Effector memory CD4-positive, alpha-beta T cell (primary cell): Measurements from ENCODE around the gene TFCP2.

Source experiments
- DNase-seq, 3 donors: peaks; one replicate each; pipeline ENCODE4 v3.0.0-alpha.2; 2020
- H3K27ac ChIP-seq: 2 replicates; pipeline ENCODE4 v1.7.0; 2013; ENCODE audit warnings: mild to moderate bottlenecking, low read length, moderate library complexity; ENCODE audit not compliant: insufficient read depth, poor library complexity, severe bottlenecking
- H3K27me3 ChIP-seq: replicated peaks from 2 replicates; pipeline ENCODE4 v1.7.0; 2013; ENCODE audit warnings: mild to moderate bottlenecking, low read length; ENCODE audit not compliant: insufficient read depth, control insufficient read depth, poor library complexity, severe bottlenecking
- H3K36me3 ChIP-seq: 2 replicates; pipeline ENCODE4 v1.7.0; 2013; ENCODE audit warnings: mild to moderate bottlenecking, low read length, moderate library complexity; ENCODE audit not compliant: control insufficient read depth, insufficient read depth
- H3K4me1 ChIP-seq: 2 replicates; pipeline ENCODE4 v1.7.0; 2013; ENCODE audit warnings: low read length, mild to moderate bottlenecking; ENCODE audit not compliant: control insufficient read depth, insufficient read depth, poor library complexity, severe bottlenecking
- H3K4me3 ChIP-seq: 2 replicates; pipeline ENCODE4 v1.7.0; 2013; ENCODE audit warnings: low read length, low read depth, mild to moderate bottlenecking; ENCODE audit not compliant: insufficient read depth, poor library complexity, severe bottlenecking
- H3K9me3 ChIP-seq: 2 replicates; pipeline ENCODE4 v1.7.0; 2013; ENCODE audit warnings: mild to moderate bottlenecking, low read length, moderate library complexity; ENCODE audit not compliant: control insufficient read depth

The TFCP2 gene

DNA sequence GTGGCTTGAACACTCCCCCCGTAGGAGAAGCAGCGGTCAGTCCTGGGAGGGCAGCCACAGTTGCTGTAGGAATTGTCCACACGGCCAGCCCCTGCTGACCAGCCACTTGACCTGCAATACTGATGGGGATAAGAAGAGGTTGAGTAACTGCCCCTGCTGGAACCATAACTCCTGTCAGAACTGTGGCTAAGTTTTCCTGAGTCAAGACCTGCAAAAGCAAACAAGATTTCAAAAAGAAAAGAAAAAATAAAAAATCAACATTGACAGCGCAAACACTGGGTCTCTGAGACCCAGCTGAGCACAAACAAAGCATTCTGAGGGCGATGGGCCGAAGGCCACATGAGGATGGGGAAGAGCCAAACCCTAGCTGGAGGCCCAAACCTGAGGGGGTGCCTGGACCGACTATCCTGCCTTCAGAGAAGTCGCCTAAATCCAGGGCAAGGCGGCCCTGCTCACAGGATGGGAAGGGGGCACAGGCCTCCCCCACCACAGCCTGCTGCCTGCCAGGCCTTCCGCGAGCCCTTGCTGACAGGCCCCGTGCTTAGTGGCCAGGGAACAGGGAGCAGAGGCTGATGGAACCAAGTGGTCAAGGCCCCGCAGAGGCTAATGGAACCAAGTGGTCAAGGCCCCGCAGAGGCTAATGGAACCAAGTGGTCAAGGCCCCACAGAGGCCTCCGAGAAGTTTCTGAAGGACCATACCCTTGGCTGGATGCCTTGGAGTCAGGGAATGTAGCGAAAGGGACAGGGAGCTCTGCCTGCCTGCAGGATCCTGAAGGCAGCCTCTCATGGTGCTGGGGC is 25.8 kb upstream of the TFCP2 start:
- H3K27ac ChIP-seq, result no peak overlapping the region
- no peak for DNase-seq
- H3K4me3 ChIP-seq, result no peak overlapping the region
- H3K27me3 ChIP-seq, result no peaks in the 10 kb centered on the region
- peaks cover 10% of the 10 kb centered on the region for H3K36me3 ChIP-seq
- no peaks in the 10 kb centered on the region for H3K9me3 ChIP-seq
- H3K4me1 ChIP-seq, result peaks cover 11% of the 10 kb centered on the region

DNA sequence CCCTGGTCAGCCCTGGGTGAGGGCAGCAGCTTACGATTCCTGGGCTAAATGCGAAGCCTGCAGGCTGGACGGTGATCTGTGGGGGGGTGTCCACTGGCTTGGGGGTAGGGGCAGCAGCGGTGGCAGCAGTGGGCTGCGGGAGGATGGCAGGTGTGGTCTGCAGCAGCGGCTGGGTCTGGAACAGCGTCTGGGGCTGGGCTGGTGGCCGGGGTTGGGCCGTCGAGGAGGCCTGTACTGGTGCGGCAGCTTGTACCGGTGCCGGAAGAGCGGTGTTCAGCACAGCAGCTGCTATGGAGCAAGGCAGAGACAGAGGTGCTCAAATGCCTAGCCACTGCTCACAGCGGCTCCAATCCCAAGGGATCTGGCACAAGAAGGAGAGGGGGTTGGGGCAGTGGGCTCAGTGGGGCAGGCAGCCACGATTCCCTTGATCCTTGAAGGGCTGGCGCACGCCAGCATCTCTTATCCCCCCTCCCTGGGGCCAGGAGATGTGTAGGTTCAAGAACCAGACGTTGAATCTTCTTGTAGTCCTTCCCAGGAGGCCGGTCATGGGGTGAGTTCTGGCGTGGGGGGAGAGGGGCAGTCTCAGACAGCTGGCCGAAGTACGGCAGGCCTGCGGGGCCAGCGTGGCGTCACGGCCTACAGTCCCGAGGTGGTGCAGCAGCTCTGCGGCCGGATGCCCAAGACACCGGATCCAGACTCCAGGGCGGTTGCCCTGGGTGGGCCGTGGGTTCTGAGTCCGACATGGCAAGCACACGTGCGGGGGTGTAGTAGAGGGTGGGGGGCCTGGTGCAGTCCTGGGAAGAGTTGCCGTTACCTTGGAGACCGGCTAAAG is 25.0 kb upstream of the TFCP2 start:
- Histone ChIP-seq H3K27ac (no peak overlapping the region), H3K36me3 (peaks cover 10% of the 10 kb centered on the region), H3K27me3 (no peaks in the 10 kb centered on the region), H3K4me3 (no peak overlapping the region), H3K4me1 (peaks cover 4% of the 10 kb centered on the region), H3K9me3 (no peaks in the 10 kb centered on the region)
- no peak for DNase-seq

DNA sequence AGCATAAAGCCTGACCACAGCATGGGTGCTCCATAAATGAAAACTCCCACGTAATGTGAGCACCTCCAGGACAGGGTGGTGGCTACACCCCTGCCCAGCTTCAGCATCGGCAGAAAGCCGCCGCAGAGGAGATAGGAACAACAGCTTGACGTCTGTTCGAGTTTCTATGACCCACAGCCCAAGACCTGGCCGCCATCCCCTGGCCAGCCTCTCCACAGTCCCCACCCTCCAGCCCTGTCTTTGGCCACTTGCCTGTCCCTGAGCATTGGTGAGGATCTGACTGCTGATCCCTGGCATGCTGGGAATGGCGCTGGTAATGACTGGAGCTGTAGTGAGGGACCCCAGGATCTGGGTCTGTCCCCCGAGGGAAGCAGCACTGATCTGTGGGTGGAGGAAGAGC is 23.6 kb upstream of the TFCP2 start:
- Histone ChIP-seq H3K4me3 (no peak overlapping the region), H3K27me3 (no peaks in the 10 kb centered on the region)

DNA sequence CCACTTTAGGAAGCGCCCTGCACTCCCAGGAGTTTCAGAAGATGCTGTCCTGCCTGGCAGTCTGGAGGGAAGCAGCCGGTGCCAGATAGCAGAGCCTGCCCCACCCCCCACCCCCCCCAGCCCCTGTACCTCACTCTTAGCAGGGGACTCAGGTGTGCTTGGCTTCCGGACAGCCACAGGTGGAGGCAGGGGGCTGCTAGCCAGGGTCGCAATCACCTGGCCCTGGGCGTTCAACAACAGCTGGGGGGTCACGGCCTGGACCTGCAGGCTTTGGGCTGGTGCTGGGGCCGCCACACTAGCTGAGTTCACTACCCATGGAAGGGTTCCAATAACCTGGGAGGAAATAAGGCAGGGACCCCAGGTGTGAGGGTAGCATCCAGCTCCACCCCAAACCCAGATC is 22.9 kb upstream of the TFCP2 start:
- Histone ChIP-seq H3K27me3 (no peaks in the 10 kb centered on the region), H3K4me3 (no peak overlapping the region), H3K4me1 (no peaks in the 10 kb centered on the region), H3K27ac (no peak overlapping the region), H3K9me3 (no peaks in the 10 kb centered on the region), H3K36me3 (peaks cover 14% of the 10 kb centered on the region)
- no peak for DNase-seq

More for the DNA sequence above, 23.6 kb upstream of the TFCP2 start:
- no peak overlapping the region for H3K27ac ChIP-seq
- no peaks in the 10 kb centered on the region for H3K9me3 ChIP-seq
- H3K4me1 ChIP-seq, result no peaks in the 10 kb centered on the region
- DNase-seq, result no peak
- peaks cover 10% of the 10 kb centered on the region for H3K36me3 ChIP-seq

DNA sequence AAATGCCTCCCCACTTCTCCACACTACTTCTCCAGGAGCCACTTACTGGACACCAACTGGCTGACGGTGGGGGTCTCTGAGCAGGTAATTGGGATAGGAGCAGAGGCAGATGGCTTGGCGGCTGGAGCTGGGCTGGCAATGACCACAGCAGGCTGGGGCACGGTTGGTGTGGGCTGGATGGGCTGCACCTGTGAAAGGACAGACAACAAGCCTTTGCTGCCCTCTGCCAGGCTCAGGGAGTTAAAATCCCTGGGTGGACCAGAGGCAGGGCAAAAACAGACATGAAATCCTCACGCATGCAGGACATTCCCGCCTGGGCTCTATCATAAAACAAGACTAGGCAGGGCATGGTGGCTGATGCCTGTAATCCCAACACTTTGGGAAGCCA is 19.3 kb upstream of the TFCP2 start:
- Histone ChIP-seq H3K27me3 (no peaks in the 10 kb centered on the region), H3K4me3 (no peak overlapping the region), H3K9me3 (no peaks in the 10 kb centered on the region), H3K27ac (no peak overlapping the region), H3K4me1 (no peaks in the 10 kb centered on the region), H3K36me3 (peaks cover 12% of the 10 kb centered on the region)
- DNase-seq, result no peak

DNA sequence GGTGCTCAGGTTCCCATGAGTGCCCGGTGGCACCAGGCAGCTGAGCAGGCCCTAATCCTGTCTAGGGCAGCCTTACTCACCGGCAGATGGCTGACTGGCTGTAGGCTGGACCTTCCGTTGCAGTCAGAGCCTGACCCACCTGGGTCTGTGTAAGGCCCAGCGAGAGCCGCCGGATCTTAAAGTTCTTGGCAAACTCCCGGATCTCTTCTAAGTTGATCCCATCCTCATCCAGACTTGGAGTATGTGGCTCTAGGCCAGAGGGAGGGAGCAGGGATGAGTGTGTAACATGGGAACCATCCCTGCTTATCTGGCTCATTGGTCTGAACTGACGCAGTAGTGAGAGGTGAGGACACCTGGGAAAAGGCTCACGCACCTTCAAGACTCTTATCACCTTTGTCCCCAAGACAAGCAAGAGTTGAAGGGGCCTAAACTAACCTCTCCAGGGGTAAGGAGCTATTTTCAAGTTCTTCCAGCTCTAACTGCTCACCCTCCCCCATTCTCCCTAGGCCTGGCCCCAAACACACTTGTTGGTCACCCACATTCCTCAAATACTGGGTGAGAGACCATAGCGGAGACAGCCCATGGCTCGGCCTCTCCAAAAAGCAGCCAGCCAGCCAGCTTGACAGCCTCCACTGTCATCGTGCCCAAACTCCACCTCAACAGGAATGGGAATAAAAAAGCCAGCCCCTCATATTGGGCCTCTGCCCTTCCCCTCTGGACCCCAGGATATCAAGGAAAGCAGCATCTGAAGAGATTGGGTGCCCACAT is 18.8 kb upstream of the TFCP2 start:
- Histone ChIP-seq H3K4me1 (no peaks in the 10 kb centered on the region), H3K4me3 (no peak overlapping the region), H3K9me3 (no peaks in the 10 kb centered on the region), H3K27me3 (no peaks in the 10 kb centered on the region), H3K36me3 (peaks cover 12% of the 10 kb centered on the region), H3K27ac (no peak overlapping the region)
- no peak for DNase-seq

DNA sequence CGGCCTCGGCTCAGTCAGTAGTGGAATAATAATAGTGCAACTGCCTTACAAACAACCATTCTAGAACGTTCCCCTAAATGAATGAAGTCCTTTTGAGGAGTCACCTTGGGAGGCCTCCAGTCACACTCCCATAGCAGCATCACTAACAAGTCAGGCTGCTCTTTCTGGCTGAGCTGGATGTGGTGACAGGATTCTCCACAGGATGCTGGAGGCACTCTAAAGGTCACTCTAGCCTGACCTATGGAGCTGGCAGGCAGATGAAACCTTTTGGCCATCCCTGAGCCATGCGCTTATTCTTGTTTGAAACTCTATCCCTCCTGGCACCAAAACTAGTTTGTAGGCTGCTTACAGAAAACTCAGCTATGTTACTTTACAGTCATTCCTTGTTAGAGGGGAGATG is 17.9 kb upstream of the TFCP2 start:
- H3K4me3 ChIP-seq, result no peak overlapping the region
- H3K36me3 ChIP-seq, result peaks cover 12% of the 10 kb centered on the region
- H3K4me1 ChIP-seq, result no peaks in the 10 kb centered on the region
- no peaks in the 10 kb centered on the region for H3K27me3 ChIP-seq
- no peak for DNase-seq
- no peaks in the 10 kb centered on the region for H3K9me3 ChIP-seq
- no peak overlapping the region for H3K27ac ChIP-seq

DNA sequence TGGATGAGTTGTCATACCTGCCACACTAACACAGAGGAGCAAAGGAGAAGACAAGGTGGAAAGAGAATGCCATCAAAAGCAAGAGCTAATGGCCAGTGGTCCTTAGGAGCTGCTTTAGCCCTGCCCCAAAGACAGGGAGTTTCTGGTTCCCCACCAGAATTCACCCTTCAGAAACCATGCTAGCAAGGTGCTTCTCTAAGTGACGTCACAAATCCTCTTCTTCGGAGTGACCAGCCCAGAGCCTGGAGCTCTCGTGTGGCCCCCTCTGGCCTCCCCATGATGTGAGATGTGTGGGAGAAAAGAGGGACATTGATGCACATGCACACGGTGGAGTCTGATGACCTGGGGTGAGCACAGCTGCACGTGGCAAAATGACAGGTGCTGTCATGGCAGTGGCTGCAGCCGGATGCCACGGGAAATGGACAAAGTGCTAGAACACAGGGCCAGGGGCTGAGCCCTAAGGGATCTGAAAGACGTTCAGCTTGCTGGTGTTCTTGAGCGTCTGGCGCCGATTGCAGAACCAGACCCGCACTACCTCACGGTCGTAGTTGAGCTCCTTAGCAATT is 16.9 kb upstream of the TFCP2 start:
- Histone ChIP-seq H3K4me1 (no peaks in the 10 kb centered on the region), H3K27me3 (no peaks in the 10 kb centered on the region), H3K9me3 (no peaks in the 10 kb centered on the region), H3K4me3 (no peak overlapping the region), H3K36me3 (peaks cover 12% of the 10 kb centered on the region), H3K27ac (no peak overlapping the region)
- DNase-seq, result no peak

DNA sequence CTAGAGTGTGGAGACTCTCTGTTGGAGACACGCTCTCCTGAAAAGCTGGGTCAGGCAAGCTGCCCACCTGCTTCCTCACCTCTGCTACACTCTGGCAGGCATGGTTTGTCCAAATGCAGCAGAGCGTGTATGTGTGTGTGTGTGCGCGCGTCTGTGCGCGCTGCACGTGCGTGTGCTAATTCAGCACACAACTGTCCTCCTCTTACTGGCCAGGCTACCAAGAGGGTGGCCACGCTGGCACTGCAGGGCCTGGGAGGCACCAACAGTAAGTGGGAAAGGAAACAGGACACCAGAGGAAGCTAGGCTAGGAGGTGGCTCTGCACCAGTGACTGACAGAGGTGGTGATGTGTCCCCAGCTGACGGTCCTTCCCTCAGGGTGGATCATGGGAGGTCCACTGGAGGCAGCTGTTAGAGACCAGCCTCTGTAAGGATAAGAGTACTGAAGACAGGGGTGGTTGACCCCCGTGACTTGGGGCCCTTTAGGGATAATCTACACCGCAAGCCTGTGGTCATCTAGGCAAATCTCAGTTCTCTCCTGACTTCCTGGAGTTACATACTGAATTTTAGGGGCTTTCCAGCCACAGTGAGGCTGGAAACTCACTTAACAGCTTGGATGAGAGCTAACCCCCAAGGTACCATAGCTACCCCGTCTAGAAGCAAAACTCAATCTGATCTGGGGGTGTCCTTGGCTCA is 15.6 kb upstream of the TFCP2 start:
- no peak for DNase-seq
- Histone ChIP-seq H3K4me3 (no peak overlapping the region), H3K4me1 (no peaks in the 10 kb centered on the region), H3K36me3 (peaks cover 12% of the 10 kb centered on the region), H3K9me3 (no peaks in the 10 kb centered on the region), H3K27ac (no peak overlapping the region), H3K27me3 (no peaks in the 10 kb centered on the region)
